GM12801 (cell line): ENCODE results near the gene BRF1.

Experiments
- CTCF ChIP-seq: IDR thresholded peaks from one replicate; pipeline ENCODE4 v1.5.1; 2011; ENCODE audit warnings: control low read depth; ENCODE audit not compliant: insufficient read length; ENCODE audit errors: extremely low read depth

The BRF1 gene

GRCh38 chr14:105255021-105255507, 45.7 kb downstream of the BRF1 start:
- TF ChIP-seq CTCF, result no peak

- no peak for TF ChIP-seq CTCF
Observed at GRCh38 chr14:105253329-105253682, 47.5 kb downstream of the BRF1 start.

- no peak for TF ChIP-seq CTCF
Observed at GRCh38 chr14:105252552-105253328, 48.1 kb downstream of the BRF1 start.

- TF ChIP-seq CTCF, result no peak
Observed at GRCh38 chr14:105251920-105252319, 48.9 kb downstream of the BRF1 start.

- no peak for TF ChIP-seq CTCF
Observed at GRCh38 chr14:105250986-105251385, 49.8 kb downstream of the BRF1 start.

- TF ChIP-seq CTCF, result no peak
Observed at GRCh38 chr14:105250008-105250366, 50.8 kb downstream of the BRF1 start.

GRCh38 chr14:105249182-105250007, 51.4 kb downstream of the BRF1 start:
- no peak for TF ChIP-seq CTCF
